Muscle of leg (tissue), 11 donors: Measurements from ENCODE around the gene SYMPK. TPM values are rescaled to one million over a fixed set of nuclear protein-coding genes. Genes with fewer than 3 reads are reported as not detected.

Experiments used
- DNase-seq: peaks from one replicate; pipeline ENCODE4 v3.0.0; 2013
- H3K27ac ChIP-seq: one replicate; pipeline ENCODE4 v1.5.1; 2013; ENCODE audit warnings: mild to moderate bottlenecking, low read length, control low read depth
- H3K27me3 ChIP-seq: one replicate; pipeline ENCODE4 v1.6.1; 2013; ENCODE audit warnings: low read length; ENCODE audit not compliant: control insufficient read depth, insufficient read depth
- H3K36me3 ChIP-seq: one replicate; pipeline ENCODE4 v1.6.1; 2013; ENCODE audit warnings: low read length; ENCODE audit not compliant: control insufficient read depth, insufficient read depth
- H3K4me1 ChIP-seq: one replicate; pipeline ENCODE4 v1.6.1; 2013; ENCODE audit warnings: low read length; ENCODE audit not compliant: control insufficient read depth, insufficient read depth
- H3K4me3 ChIP-seq: one replicate; pipeline ENCODE4 v1.5.1; 2013; ENCODE audit warnings: low read length, control low read depth
- H3K9me3 ChIP-seq: replicated peaks from 2 replicates; pipeline ENCODE4 v1.6.1; 2013; ENCODE audit warnings: low read depth, low read length; ENCODE audit not compliant: control insufficient read depth
- WGBS: methylation state at CpG from one replicate; pipeline ENCODE4 v1.1.5; 2013; ENCODE audit warnings: missing lambda C conversion rate; ENCODE audit not compliant: insufficient coverage; 5-methylcytosine and 5-hydroxymethylcytosine counted together
- polyA plus RNA-seq, 8 donors: library from polyadenylated mRNA; unstranded; fragments of 120-200 nt; gene quantifications; one replicate each; pipeline versions ENCODE4 v1.2.1 to v1.2.3, GENCODE V29; 2013; ENCODE audit warnings: inconsistent platforms in 1 of 8, low replicate concordance in 1 of 8; ENCODE audit not compliant: insufficient read length in 8 of 8, insufficient read depth in 1 of 8
- total RNA-seq: library from RNA; stranded (reverse); fragments of 120-200 nt; gene quantifications from one replicate; pipeline ENCODE4 v1.2.4, GENCODE V29; 2013

SYMPK gene
- total and polyA plus RNA-seq, 9 donors: 25.8 to 44.0 (median 38.7) TPM

GRCh38 chr19:45825263-45825605, 37.7 kb downstream of the SYMPK start:
- peaks cover 95% of the 10 kb centered on the region for H3K36me3 ChIP-seq

GRCh38 chr19:45824531-45825262, 38.2 kb downstream of the SYMPK start:
- peaks cover 6% of the 10 kb centered on the region for H3K4me1 ChIP-seq
- peaks cover 95% of the 10 kb centered on the region for H3K36me3 ChIP-seq
- H3K27ac ChIP-seq: no peak overlapping the region
- no peak overlapping the region for H3K4me3 ChIP-seq
- no peaks in the 10 kb centered on the region for H3K9me3 ChIP-seq
- 87% methylated on average over 24 of the region's 26 CpGs for WGBS
- no peak for DNase-seq
- H3K27me3 ChIP-seq: no peaks in the 10 kb centered on the region

More at GRCh38 chr19:45825263-45825605, 37.7 kb downstream of the SYMPK start:
- H3K27ac ChIP-seq: no peak overlapping the region
- H3K9me3 ChIP-seq: no peaks in the 10 kb centered on the region
- peaks cover 6% of the 10 kb centered on the region for H3K4me1 ChIP-seq
- H3K27me3 ChIP-seq: no peaks in the 10 kb centered on the region
- no peak for DNase-seq
- H3K4me3 ChIP-seq: no peak overlapping the region
- 96% methylated on average over 3 of the region's 8 CpGs for whole genome bisulfite sequencing

- WGBS: 66% methylated on average over 10 of the region's 12 CpGs
- Histone ChIP-seq H3K4me3 (no peak overlapping the region), H3K27me3 (no peaks in the 10 kb centered on the region), H3K4me1 (peaks cover 6% of the 10 kb centered on the region), H3K27ac (no peak overlapping the region), H3K36me3 (peaks cover 92% of the 10 kb centered on the region), H3K9me3 (no peaks in the 10 kb centered on the region)
- DNase-seq: no peak
Measured at GRCh38 chr19:45824041-45824471, 38.9 kb downstream of the SYMPK start.

- no peaks in the 10 kb centered on the region for H3K9me3 ChIP-seq
- no peak overlapping the region for H3K27ac ChIP-seq
- no peak overlapping the region for H3K4me3 ChIP-seq
- DNase-seq: no peak
- 89% methylated on average over 9 of the region's 12 CpGs for whole genome bisulfite sequencing
- H3K36me3 ChIP-seq: peaks cover 88% of the 10 kb centered on the region
- peaks cover 6% of the 10 kb centered on the region for H3K4me1 ChIP-seq
- no peaks in the 10 kb centered on the region for H3K27me3 ChIP-seq
Measured at GRCh38 chr19:45823182-45823581, 39.8 kb downstream of the SYMPK start.

- 100% methylated on average over 1 of the region's 5 CpGs for WGBS
- H3K27ac ChIP-seq: no peak overlapping the region
- no peak for DNase-seq
Measured at GRCh38 chr19:45822716-45823115, 40.2 kb downstream of the SYMPK start.

GRCh38 chr19:45821570-45821969, 41.4 kb downstream of the SYMPK start:
- no peak for DNase-seq
- Histone ChIP-seq H3K9me3 (no peaks in the 10 kb centered on the region), H3K4me1 (peaks cover 11% of the 10 kb centered on the region), H3K27ac (no peak overlapping the region), H3K36me3 (peaks cover 74% of the 10 kb centered on the region), H3K27me3 (no peaks in the 10 kb centered on the region), H3K4me3 (no peak overlapping the region)
- 83% methylated on average over 10 of the region's 10 CpGs for WGBS

More at GRCh38 chr19:45822716-45823115, 40.2 kb downstream of the SYMPK start:
- Histone ChIP-seq H3K9me3 (no peaks in the 10 kb centered on the region), H3K4me3 (no peak overlapping the region), H3K4me1 (peaks cover 6% of the 10 kb centered on the region), H3K36me3 (peaks cover 84% of the 10 kb centered on the region), H3K27me3 (no peaks in the 10 kb centered on the region)

- Histone ChIP-seq H3K27ac (no peak overlapping the region), H3K4me1 (peaks cover 15% of the 10 kb centered on the region), H3K9me3 (no peaks in the 10 kb centered on the region), H3K27me3 (no peaks in the 10 kb centered on the region), H3K4me3 (no peak overlapping the region), H3K36me3 (peaks cover 69% of the 10 kb centered on the region)
- WGBS: 64% methylated on average over 8 of the region's 8 CpGs
- no peak for DNase-seq
Measured at GRCh38 chr19:45821103-45821521, 41.8 kb downstream of the SYMPK start.

GRCh38 chr19:45820413-45821102, 42.4 kb downstream of the SYMPK start:
- Histone ChIP-seq H3K4me1 (peaks cover 21% of the 10 kb centered on the region), H3K4me3 (no peak overlapping the region), H3K9me3 (no peaks in the 10 kb centered on the region), H3K27ac (no peak overlapping the region), H3K36me3 (peaks cover 64% of the 10 kb centered on the region), H3K27me3 (no peaks in the 10 kb centered on the region)
- no peak for DNase-seq
- 74% methylated on average over 15 of the region's 20 CpGs for WGBS

GRCh38 chr19:45819769-45820168, 43.2 kb downstream of the SYMPK start:
- 79% methylated on average over 5 of the region's 6 CpGs for WGBS
- Histone ChIP-seq H3K9me3 (no peaks in the 10 kb centered on the region), H3K27ac (no peak overlapping the region), H3K27me3 (no peaks in the 10 kb centered on the region), H3K4me1 (peaks cover 27% of the 10 kb centered on the region), H3K36me3 (peaks cover 56% of the 10 kb centered on the region), H3K4me3 (no peak overlapping the region)
- no peak for DNase-seq

- H3K27me3 ChIP-seq: no peaks in the 10 kb centered on the region
- peaks cover 28% of the 10 kb centered on the region for H3K4me1 ChIP-seq
- H3K9me3 ChIP-seq: no peaks in the 10 kb centered on the region
- WGBS: 69% methylated on average over 18 of the region's 19 CpGs
- no peak overlapping the region for H3K4me3 ChIP-seq
- H3K36me3 ChIP-seq: peaks cover 38% of the 10 kb centered on the region
- no peak overlapping the region for H3K27ac ChIP-seq
- DNase-seq: peak; percentile 33
Measured at GRCh38 chr19:45817725-45818301, 45.1 kb downstream of the SYMPK start.
